Ishikawa (cell line): ENCODE results near the gene C22orf23.

Experiments used
- CEBPB ChIP-seq: IDR thresholded peaks from 2 replicates; pipeline ENCODE4 v1.6.1; 2012
- CREB1 ChIP-seq: IDR thresholded peaks from 2 replicates; pipeline ENCODE4 v1.6.1; 2012; ENCODE audit warnings: low read depth
- EGR1 ChIP-seq: IDR thresholded peaks from 2 replicates; pipeline ENCODE4 v1.6.1; 2012
- EP300 ChIP-seq: IDR thresholded peaks from 2 replicates; pipeline ENCODE4 v1.6.1; 2012; ENCODE audit warnings: borderline replicate concordance
- FOXM1 ChIP-seq: IDR thresholded peaks from 2 replicates; pipeline ENCODE4 v1.6.1; 2012; ENCODE audit warnings: low read depth, borderline replicate concordance
- MAX ChIP-seq: IDR thresholded peaks from 2 replicates; pipeline ENCODE4 v1.6.1; 2012
- NFIC ChIP-seq: IDR thresholded peaks from 2 replicates; pipeline ENCODE4 v1.6.1; 2012
- RAD21 ChIP-seq: IDR thresholded peaks from 2 replicates; pipeline ENCODE4 v1.6.1; 2012; ENCODE audit warnings: low read depth
- REST ChIP-seq: IDR thresholded peaks from 2 replicates; pipeline ENCODE4 v1.6.1; 2012; ENCODE audit warnings: low read depth, mild to moderate bottlenecking
- TAF1 ChIP-seq: IDR thresholded peaks from 2 replicates; pipeline ENCODE4 v1.6.1; 2012; ENCODE audit warnings: low read depth, mild to moderate bottlenecking
- TCF12 ChIP-seq: IDR thresholded peaks from 2 replicates; pipeline ENCODE4 v1.6.1; 2012; ENCODE audit warnings: low read depth
- TEAD4 ChIP-seq: IDR thresholded peaks from 2 replicates; pipeline ENCODE4 v1.6.1; 2012
- USF1 ChIP-seq: IDR thresholded peaks from 2 replicates; pipeline ENCODE4 v1.6.1; 2012
- YY1 ChIP-seq: IDR thresholded peaks from 2 replicates; pipeline ENCODE4 v1.6.1; 2012; ENCODE audit warnings: low read depth
- ZBTB7A ChIP-seq: IDR thresholded peaks from 2 replicates; pipeline ENCODE4 v1.6.1; 2012; ENCODE audit warnings: low read depth

The C22orf23 gene

GRCh38 chr22:37996079-37996478 lies 42.7 kb upstream of the C22orf23 start:
- TF ChIP-seq ZBTB7A (no peak), CEBPB (no peak), REST (no peak), TAF1 (no peak), NFIC (no peak), YY1 (no peak), FOXM1 (no peak), MAX (no peak)

- TF ChIP-seq TCF12 (no peak), TAF1 (no peak), EP300 (no peak), TEAD4 (no peak)
These were observed 42.1 kb upstream of the C22orf23 start for GRCh38 chr22:37995460-37995859.

GRCh38 chr22:37994982-37995381 lies 41.6 kb upstream of the C22orf23 start:
- no peak for TF ChIP-seq YY1
- TF ChIP-seq TAF1 = no peak
- no peak for TF ChIP-seq REST
- no peak for TF ChIP-seq EGR1
- TF ChIP-seq NFIC = no peak
- no peak for TF ChIP-seq FOXM1
- no peak for TF ChIP-seq RAD21
- no peak for TF ChIP-seq CEBPB
- no peak for TF ChIP-seq EP300
- no peak for TF ChIP-seq ZBTB7A
- no peak for TF ChIP-seq TEAD4
- TF ChIP-seq USF1 = no peak
- TF ChIP-seq TCF12 = no peak
- TF ChIP-seq MAX = no peak
- TF ChIP-seq CREB1 = no peak

GRCh38 chr22:37994049-37994448 lies 40.6 kb upstream of the C22orf23 start:
- TF ChIP-seq TEAD4 (no peak), REST (no peak), ZBTB7A (no peak), TAF1 (no peak), YY1 (no peak), RAD21 (no peak), NFIC (no peak)

GRCh38 chr22:37991731-37992442 lies 38.5 kb upstream of the C22orf23 start:
- TF ChIP-seq FOXM1 = no peak

- TF ChIP-seq USF1 (no peak), EGR1 (no peak), RAD21 (no peak), CEBPB (no peak), REST (no peak), MAX (no peak), EP300 (no peak), CREB1 (no peak), YY1 (no peak), FOXM1 (no peak), ZBTB7A (no peak), TCF12 (no peak), NFIC (no peak), TAF1 (no peak), TEAD4 (no peak)
These were observed 37.5 kb upstream of the C22orf23 start for GRCh38 chr22:37990862-37991261.
